GM18511 (cell line): ENCODE measurements around the gene TPCN2.

Experiments used
- ATAC-seq: cut with Tn5 transposase; IDR thresholded peaks from one replicate; pipeline ENCODE4 v1.9.1; 2021; ENCODE audit warnings: mild to moderate bottlenecking, moderate library complexity; ENCODE audit not compliant: unreplicated experiment

The TPCN2 gene

DNA sequence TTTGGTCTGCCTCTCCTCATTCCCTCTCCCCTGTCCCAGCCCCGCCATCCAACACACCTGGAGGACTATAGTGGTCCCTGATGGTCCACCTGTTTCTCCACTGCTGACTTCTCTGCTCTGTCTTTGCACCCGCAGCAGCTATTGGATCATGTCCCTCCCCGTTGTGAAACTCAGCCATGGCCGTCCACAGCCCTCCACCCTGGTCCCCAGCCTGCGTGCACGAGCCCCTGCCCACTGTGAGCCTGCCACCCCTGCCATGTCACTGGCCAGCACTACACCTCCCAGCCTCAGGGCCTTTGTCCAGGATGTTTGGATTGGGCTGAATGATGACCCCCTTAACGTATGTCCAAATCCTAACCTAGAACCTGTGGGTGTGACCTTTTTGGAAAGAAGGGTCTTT is 59.3 kb downstream of the TPCN2 start:
- ATAC-seq: no peak

DNA sequence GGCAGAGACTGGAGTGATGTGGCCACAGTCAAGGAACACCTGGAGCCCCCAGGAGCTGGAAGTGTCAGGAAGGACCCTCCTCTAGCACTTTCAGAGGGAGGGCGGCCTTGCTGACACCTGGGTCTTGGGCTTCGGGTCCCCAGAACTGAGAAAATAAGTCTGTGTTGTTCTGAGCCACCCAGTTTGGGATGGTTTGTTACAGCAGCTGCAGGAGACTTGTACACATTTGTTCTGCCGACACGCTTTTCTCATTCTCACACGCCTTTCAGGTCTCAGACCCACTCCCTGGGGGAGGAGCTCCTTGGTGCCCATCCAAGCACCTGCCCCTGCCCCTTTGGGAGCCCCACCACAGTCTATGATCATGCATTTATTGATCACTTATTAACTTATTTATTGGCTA is 59.8 kb downstream of the TPCN2 start:
- no peak for ATAC-seq

DNA sequence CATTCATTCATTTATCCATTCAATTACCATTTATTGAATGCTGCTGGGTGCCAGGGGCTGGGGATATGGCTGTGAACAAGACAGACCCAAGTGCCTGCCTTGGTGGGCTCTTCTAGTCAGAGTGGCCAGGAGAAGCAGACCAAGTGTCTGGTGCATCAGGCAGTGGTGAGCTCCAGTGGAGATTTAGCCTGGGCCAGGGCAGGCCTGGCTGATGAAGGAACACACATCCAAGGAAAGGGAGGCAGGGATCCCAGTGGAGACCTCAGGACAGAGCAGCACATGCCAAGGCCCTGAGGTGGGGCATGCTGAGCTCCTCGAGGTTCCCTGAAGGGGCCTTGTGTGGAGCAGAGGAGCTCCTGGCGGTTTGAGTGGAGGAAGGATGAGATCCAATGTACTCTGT is 60.4 kb downstream of the TPCN2 start:
- no peak for ATAC-seq

DNA sequence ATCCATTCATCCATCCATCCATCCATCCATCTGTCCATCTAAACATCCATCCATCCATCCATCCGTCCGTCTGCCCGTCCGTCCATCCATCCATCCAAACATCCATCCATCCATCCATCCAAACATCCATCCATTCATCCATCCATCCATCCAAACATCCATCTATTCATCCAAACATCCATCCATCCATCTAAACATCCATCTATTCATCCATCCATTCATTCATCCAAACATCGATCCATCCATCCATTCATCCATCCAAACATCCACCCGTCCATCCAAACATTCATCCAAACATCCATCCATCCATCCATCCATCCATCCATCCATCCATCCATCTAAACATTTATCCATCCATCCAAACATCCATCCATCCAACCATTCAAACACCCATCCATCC is 61.7 kb downstream of the TPCN2 start:
- ATAC-seq: no peak

DNA sequence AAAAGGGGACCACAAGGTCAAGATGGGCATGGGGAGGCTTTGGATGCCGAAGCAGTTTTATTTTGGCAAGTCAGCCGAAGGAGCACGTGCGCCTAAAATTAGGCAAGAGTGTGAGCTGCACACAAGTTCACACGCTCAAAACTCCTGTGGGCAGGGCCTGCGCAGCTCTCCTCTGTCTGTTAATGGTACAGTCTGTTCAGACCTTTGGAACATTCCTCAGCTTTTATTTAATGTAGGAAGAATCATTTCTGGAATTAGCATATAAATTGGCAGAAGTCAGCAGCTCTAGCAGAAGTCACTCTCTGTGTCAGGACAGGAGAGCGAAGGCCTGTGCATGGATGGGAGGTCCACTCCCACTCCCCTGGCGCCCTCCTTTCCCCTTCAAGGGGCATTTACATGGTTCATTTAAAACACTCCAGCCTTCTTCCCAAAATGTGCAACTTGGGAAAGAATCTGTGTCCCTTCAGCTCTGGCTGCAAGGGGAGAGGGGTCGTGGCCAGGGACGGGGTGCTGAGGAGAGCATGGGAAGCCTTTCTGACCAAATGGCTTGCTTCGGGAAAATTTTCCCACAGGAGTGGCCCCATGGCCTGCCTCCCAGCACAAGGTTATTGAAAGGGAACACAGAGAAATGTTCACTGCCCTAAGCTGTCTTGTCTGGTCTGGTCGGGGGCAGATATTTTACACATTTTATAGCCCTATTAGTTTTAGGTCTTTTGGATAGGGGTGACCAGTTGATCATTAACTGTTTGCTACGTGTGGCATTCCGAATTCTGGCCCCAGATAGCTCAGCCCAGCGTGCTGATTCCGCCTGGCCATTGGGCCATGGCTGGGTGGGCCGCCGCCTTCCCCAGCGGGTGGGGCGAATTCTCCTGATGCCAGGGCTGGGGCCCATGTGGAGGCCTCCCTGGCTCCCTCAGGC is 63.2 kb downstream of the TPCN2 start:
- ATAC-seq: no peak

DNA sequence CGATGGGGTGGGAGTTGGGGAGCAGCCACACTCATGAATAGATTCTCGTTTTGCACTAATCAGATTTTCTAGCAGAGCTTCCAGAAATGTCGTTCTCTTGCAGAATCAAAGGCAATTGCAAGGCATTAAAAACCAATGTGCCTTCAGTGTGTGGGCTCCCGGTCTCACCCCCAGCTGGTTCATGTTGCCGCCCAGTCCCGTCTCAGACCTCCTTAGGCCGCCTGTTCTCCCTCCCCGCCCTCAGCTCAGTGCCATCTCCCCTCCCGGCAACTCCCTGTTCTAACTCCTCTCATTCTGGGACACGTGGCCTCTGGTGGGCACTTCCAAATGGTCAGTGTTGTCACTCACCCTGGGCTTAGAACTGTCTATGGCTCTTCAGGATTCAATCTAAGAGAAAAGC is 64.5 kb downstream of the TPCN2 start:
- ATAC-seq: no peak

DNA sequence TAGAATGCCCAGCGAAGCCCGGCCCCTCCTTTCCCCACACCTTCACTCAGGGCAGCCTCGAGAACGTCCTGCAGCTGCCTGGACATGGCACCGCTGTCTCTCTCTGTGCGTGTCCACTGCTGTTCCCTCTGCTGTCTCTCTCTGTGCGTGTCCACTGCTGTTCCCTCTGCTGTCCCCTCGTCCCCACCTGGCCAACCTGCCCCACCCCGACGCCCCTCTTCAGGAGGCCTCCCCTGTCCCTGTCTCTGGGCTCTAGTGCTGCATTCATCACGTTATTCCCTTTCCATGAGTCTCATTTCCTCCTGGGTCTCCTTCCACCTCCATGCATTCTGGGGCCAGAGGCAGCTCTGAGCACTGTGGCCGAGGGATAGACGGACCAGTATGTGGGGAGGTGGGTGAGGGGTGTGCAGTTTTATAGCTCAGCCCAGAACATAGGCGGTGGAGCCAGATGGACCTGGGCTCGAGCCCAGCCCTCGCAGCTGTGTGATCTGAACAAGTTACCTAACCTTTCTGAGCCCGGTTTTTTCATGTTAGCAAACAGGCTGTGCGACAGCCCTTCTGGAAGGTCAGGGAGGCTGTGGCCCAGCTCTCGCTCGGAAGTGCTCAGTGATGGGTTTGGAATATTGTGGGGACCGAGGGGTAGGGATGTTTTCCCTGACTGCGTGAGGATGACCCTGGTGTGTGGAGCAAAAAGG is 65.1 kb downstream of the TPCN2 start:
- ATAC-seq: no peak

DNA sequence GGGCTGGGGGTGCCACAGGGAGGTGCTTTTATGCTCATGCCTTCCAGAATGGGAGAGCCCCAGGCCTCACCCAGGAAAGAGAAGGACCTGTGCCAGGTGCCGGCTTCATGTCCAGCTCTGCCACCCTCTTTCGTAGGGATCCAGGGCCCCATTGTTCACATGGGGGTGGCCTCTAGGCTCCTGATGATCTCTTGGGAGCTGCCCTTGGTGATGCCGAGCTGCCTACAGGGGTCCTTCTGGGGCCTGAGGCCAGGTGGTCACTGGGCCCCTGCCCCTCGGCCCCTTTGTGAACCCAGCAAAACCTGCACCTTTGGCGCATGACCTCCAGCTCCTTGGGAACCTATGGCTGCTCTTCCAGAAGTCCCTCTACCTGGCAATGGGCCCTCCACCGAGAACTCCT is 65.6 kb downstream of the TPCN2 start:
- ATAC-seq: no peak

DNA sequence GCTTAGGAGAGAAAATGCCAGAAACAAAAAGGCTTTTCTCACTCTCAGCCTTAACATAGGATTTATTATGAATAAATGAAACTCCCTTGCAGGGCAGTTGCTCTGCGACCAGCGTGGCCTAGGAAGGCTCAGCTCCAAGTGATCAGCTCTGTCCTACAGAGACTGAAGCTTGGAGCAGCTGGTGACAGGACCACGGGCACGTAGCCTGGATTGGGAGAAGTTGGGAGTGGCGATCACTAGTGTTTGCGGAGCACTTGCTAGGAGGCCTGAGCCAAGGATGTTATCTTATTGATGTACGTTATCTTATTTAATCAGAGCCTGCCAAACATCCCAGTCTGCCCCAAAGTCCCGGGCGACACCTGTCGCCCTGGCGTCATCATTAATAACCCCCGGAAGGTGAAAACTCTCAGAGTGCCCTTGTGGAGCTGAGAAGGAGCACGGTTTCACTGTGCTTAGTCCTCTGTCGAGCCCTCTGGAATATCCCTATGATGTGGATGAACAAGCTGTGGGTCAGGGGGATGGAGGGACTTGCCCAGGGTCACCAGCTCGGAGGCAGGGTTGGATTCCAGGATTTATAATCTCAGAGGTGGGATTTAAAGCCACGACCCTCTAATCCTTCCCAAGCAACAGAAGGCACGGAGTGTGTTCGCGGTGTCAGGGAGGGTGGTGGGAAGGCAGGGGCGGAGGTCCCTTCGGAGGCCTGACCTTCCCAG is 66.2 kb downstream of the TPCN2 start:
- no peak for ATAC-seq

DNA sequence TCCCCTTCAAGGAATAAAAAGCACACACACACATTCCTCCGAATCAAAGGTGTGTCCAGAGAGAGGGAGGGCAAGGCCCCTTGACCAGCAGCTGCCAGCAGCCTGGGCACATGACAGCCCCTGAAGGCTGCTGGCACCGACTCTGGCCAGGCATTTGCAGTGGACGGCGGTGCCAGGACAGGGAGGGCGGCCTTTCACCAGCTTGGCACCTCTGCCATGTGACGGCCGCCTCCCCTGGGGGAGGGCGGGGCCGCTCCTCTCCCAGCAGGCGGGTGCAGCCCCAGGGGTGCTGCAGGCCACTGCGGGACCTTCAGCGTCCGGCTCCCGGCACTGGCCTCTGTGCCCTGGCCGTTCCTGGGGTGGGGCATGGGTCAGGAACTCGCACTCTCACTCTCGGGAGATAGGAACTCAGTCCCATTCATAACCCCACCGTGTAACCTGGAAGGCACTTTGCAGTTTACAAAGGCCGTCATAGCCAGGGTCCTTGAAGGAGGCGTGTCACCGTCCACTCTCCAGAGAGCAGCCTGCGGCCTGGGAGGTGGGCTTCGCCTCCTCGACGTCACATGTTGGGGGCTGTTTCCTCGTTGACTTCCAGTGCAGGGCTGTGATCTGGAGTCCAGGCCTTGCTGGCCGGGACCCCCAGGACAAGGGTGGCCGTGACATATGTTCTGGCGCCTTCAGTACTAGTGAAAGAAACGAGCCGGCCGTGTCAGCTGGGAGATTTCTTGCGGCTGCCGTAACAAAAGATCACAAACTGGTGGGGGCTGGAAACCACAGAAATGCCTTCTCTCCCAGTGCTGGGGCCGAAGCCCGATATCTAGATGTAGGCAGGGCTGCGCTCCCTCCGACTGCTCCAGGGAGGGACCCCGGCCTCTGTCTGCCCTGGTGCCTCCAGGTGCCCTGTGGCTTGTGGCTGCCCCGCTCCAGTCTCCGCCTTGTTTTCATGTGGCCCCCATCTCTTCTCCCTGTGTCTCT is 67.1 kb downstream of the TPCN2 start:
- ATAC-seq: no peak

DNA sequence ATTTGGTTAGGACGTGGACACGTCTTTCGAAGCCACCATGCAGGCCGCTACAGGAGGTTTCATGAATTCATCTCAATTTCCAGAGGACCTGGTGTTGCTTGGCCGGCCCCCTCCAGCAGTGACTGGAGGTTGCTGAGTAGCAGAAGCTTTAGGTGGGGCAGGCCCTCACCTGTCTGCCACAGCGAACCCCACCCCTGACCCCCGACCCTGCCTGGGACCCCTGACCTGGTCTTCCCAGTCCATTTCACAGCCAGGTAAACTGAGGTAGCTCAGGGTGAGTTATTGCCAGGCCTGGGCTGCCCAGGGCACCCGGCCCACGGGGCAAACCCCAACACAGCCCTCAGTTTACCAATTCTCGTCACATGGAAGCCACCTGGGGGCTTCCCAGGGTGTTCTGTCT is 67.9 kb downstream of the TPCN2 start:
- no peak for ATAC-seq

DNA sequence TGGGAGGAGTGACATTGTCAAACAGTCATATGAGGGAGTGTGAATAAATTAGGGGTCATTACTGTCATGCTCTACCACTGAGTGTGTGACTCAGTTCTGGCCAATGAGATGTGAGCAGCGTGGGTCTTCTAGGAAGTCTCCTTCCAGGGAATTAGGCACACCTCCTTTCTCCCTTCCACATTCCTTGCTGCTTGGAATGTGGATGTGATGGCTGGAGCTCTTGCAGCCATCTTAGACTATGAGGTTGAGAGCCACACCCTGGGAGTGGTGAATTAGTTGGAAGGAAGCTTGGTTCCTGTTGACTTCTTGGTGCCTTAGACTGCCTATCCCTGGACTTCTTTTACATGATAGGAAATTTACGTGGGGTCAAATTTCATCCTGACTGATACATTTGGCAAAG is 70.5 kb downstream of the TPCN2 start:
- no peak for ATAC-seq

DNA sequence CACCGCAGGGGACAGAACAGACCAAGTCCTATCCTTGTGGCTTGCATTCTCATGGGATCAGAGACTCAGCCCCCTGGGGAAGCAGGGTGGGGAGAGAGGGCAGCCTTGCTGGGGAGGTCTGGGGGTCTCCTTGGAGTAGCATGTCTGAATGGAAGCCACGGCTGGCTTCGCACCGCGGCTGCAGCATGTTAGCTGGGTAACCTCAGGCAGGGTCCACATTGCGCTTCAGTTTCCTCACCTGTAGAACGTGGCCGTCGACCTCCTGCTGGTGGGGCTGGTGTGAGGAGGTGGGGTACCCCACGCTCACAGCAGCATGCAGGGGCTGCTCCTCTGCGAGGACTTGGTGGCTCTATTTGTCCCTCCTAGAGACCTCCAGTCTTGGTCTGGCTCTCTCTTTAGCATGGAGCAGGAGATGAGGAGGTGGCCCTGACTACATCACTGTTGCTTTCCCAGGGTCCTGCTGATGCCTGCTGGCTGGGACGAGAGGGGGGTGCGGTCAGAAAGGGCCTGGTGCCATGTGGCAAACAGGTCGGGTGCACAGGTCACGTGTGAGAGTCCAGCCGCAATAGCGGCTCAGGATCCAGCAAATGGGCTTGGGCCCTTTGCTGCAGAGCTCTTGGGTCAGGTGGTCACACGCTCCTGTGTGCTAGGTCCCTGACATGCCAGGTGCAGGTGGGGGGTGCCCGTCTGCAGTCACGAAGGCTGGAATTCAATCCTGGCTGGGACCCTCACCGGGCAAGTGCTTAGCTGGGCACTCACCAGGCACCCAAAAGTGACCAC is 71.6 kb downstream of the TPCN2 start:
- no peak for ATAC-seq

DNA sequence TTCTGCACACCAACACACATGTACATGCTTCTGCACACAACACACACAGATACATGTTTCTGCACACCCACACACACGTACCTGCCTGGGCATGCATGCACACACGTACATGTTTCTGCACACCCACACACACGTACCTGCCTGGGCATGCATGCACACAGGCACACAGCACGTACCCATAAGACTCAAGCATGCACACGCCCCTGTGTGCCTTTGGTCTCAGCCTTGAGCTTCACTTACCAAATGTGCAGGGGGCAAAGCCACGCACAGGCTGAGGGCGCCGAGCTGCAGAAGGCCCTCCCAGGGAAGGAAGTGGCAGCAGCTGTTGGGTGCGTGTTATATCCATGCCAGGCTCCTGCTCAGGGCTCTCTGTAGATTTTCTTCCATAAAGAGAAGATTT is 72.3 kb downstream of the TPCN2 start:
- no peak for ATAC-seq

DNA sequence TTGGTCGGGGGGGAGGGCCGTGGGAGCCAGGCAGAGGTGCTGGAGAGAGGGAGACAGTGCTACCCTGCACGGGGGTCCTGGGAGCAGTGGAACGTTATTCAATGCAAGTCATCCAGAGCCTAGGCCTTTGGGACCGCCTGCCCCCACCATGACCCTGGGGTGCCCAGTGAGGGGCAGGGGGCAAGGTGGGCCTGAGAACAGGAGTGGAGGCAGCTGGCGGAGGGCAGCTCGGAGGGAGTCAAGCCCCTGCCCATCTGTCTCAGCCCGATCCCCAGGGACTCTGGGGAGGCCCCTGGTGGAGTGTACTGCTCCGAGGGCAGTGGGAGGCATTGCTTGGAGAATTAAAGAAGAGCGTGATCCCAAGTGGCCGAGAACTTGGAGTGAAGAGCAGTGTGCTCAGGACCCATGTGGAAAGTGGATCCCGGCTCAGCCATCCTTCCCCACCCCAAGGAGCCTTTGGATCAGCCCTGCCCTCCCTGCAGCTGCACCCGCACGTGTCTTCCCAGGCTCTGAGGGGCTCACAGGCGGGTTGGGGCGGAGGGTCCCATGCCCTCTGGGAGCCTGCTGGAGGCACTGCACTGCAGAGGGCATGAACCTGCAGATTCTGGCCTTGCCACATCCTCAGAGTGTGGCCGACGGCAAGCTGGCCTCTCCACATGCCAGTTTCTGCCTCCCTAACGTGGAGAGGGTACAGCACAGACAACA is 73.0 kb downstream of the TPCN2 start:
- no peak for ATAC-seq

DNA sequence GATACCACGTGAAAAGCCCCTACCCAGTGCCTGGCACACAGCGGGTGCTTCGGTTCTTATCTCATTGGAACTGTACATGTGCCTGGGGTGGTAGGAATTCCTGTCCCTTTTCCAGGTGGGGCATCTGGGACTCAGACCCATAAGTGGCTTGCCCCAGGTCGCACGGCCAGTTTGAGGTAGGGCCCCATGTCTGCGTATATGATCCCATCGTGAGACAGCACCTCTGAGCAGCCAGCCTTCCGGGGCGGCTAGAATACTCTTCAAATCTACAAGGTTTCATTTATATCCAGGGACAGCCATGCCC is 73.5 kb downstream of the TPCN2 start:
- ATAC-seq: no peak

DNA sequence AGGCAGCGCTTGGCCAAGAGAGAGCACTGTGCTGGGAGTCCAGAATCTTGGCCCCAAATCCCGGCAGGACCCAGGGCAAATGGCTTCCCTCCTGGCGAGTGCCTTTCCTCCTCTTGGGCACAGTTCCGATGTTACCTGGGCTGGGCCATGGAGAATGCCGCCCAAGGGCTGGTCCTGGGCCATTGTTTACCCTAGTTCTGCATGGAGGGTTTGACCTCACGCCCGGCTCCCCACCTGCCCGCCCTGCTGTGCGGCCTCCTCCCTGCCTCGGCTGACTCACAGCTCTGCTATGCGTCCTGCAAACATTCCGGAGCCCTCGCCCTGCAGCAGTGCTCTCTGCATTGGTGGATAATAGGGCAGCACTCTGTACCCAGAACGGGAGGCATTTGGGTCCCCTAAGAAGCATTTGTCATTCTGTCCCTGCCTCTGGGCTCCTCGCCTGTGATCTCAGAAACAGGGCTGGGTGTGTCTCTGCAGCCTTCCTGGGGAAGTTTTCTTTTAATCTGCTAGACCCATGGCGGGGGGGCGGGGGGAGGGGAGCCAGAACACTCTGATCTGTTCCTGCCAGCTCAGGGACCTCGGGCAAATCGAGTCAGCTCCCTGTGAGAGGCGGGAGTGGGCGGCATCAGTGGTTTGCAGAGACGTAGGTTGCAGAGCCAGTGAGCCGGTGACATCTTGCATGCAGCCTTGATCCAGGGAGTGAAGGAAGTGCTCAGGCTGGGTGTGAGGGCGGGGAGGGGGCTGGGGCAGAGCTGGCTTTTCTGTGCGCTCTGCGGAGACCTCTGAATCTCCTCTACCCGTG is 74.1 kb downstream of the TPCN2 start:
- no peak for ATAC-seq
